ENCODE results near the gene DPYSL4.

DNA sequence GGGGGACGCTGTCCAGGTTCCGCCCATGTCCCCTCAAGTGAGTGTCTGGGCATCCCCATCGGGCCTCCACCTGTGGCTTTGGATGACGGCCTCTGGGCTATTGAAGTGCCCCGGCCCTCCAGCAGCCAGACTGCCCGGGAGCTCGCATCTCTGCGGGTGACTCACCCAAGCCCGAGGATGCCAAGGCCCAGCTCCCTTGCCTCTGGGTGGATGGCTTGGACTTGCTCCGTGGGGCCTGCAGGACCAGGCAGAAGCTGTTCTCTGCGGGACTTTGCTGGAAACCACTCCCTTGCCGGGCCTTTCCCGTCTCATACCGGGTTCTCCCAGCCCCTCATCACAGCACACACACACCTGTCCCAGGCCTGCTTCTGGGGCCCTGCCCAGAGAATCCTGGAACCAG, 22.4 kb downstream of the DPYSL4 start:
- no peak for TF ChIP-seq EZH2phosphoT487 (IDR thresholded peaks at IDR 0.05; ENCODE audit: borderline replicate concordance, low read length)
- TF ChIP-seq, protein P1, sequence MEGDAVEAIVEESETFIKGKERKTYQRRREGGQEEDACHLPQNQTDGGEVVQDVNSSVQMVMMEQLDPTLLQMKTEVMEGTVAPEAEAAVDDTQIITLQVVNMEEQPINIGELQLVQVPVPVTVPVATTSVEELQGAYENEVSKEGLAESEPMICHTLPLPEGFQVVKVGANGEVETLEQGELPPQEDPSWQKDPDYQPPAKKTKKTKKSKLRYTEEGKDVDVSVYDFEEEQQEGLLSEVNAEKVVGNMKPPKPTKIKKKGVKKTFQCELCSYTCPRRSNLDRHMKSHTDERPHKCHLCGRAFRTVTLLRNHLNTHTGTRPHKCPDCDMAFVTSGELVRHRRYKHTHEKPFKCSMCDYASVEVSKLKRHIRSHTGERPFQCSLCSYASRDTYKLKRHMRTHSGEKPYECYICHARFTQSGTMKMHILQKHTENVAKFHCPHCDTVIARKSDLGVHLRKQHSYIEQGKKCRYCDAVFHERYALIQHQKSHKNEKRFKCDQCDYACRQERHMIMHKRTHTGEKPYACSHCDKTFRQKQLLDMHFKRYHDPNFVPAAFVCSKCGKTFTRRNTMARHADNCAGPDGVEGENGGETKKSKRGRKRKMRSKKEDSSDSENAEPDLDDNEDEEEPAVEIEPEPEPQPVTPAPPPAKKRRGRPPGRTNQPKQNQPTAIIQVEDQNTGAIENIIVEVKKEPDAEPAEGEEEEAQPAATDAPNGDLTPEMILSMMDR (IDR thresholded peaks at IDR 0.05; ENCODE audit: low read depth, low read length, poor library complexity, severe bottlenecking) = no peak
